NCI-H460 (cell line): Measurements from ENCODE around the gene URAD. TPM values are rescaled to one million over a fixed set of nuclear protein-coding genes. Genes with fewer than 3 reads are reported as not detected.
A peak's percentile ranks its signal among the peaks of the same experiment; 100 is the strongest.

Source experiments
- DNase-seq: peaks from one replicate; pipeline ENCODE4 v3.0.0-alpha.2; 2016; ENCODE audit warnings: low read depth; ENCODE audit errors: extremely low read depth
- total RNA-seq: library from RNA; depleted of rRNA; stranded (reverse); fragments of >200 nt; shearing (Covaris generic); gene quantifications from 2 replicates; pipeline ENCODE4 v1.2.3, GENCODE V29; 2014

URAD gene
- total RNA-seq, 1 experiment from 2014 or later = not detected

DNA sequence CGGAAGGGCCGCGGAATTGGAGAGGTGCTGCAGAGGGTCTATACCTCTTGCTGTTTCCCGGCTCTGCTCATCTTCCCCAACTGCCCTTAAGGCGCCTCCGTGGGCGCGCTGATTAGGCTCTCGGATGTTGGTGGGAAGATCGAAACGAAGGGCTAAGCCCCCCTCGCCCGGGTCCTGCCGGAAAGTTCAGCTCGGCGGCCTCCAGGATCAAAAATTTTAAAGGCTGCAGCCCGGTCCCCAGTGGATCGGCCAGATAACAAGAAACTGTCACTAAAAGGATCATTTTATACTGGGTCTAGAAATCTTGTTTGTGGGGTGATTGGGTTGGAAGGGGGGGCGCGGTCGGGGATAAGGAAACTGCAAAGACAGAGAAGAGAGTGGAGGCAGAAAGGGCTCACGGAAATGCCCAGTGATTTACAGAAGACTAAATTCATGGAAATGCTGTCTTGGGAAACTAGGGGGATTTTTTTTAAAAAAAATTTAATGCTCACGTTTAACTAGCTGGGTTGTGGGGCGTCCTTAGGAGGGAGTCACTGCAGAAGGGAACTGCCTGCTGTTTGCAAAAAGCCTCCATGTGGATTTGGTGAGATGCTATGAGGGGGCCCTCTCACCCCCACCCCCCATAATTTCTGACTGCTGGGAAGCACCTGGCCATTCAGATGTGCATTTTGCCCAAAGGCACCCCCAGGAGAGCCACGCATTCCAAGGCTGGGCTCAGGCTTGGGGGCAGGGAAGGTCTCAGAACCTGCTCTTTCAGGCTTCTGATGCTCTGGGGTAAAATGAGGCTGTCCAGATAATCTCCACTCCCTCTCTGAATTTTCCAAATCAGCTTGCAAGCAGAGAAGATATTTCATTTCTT, 27.0 kb downstream of the URAD start:
- DNase-seq = no peak

DNA sequence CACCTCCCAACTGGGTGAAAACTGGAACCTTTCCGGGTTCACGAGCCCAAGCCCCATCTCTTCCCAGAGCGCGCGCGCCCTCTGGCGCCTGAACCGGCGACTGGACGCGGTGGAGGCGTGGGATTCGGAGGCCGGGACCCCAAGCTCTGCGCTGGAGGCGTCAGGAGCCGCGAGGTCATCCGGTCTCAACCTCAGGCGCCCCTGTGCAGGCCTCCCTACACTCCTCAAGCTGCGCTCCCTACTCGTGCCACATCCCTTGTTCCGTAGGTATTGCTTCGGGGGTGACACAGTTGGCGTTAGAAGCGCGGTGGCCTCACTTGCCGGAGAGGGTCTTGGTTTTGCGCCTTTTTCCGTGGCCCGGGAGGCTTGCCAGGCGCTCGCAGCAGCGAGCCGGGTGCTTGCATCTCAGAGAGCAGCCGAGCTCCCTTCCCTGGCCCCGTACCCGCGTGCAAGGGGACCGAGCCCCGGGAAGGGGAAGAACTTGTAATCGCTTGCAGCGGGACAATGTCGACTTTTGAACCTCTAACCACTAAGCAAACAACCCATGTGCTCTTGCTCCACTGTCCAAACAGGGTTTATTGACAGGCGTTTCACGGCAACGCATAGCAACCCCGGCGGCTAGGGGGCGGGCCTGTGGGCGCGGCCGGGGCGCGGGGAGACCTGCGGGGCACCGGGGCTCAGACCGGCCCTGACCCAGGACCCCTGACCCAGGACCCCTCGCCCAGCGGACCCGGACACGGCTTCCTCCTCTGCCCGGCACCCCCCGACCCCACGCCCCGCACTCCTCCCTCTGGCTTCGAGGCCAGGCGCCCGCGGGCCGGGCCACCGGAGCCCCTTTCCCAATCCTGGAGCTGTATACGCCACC, 27.9 kb downstream of the URAD start:
- peak; percentile 53 for DNase-seq

DNA sequence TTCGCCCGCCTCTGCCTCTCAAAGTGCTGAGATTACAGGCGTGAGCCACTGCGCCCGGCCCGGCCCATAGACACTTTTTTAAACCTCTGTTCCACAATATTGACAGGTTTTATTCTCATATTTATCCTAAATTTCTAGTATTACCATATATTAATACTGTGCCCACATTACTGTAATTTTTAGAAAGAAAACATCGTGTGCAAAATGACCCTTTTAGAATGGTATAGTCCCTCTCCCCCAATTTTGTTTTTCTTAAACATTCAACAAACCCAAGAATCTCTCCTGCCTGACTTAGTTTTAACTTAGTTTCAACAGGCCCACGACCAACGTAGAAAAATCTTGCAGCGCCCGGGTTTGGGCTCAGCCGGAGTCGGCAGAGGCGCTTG, 28.5 kb downstream of the URAD start:
- DNase-seq = no peak

GRCh38 chr13:27956576-27957300, 31.8 kb downstream of the URAD start:
- DNase-seq = no peak

DNA sequence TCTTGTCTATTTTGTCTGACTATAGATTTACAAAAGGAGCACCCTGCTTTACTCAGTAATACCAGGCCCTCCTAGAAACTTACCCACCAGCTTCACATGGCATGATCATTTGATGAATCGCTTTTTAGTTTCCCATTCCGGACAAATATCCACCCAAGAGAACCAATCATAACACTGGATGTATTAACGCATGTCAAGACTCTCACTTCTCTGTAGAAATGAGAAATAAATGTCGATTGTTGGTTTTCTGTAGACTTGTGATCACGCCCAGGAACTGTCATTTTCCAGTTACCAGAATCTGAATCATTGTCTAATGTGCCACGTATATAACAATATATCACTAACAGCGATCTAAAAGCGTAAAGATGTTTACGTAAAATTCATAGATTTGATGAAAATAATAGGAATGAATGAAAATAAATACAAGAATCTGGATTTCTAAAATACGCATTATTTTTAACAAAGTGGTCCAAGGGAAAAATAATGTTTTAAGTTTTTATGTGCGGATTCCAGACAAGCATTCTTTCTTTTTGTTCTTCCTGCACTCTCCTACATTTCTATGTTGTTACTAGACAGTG, 33.4 kb downstream of the URAD start:
- DNase-seq = no peak

GRCh38 chr13:27954406-27954851, 34.1 kb downstream of the URAD start:
- no peak for DNase-seq

GRCh38 chr13:27953676-27954405, 34.7 kb downstream of the URAD start:
- peak; percentile 62 for DNase-seq

GRCh38 chr13:27952876-27953675, 35.4 kb downstream of the URAD start:
- no peak for DNase-seq

DNA sequence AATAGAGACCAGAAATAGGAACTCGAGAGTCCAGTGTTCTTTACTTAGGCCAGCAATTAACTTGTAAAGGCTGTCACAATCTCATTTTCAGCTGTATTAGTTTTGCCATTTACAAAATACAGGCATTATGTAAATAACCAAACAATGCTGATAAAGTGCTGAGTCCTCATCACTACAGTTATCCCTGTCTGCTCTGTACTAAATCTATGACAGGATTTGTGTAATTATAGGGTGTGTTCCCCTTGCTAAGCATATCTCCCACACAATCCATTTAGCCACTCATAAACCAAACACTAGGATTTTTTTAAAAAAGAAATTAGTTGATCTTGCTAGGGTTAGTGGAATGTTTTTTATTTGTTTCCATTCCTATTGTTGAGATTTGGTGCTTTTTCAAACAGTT, 45.5 kb downstream of the URAD start:
- DNase-seq = no peak

DNA sequence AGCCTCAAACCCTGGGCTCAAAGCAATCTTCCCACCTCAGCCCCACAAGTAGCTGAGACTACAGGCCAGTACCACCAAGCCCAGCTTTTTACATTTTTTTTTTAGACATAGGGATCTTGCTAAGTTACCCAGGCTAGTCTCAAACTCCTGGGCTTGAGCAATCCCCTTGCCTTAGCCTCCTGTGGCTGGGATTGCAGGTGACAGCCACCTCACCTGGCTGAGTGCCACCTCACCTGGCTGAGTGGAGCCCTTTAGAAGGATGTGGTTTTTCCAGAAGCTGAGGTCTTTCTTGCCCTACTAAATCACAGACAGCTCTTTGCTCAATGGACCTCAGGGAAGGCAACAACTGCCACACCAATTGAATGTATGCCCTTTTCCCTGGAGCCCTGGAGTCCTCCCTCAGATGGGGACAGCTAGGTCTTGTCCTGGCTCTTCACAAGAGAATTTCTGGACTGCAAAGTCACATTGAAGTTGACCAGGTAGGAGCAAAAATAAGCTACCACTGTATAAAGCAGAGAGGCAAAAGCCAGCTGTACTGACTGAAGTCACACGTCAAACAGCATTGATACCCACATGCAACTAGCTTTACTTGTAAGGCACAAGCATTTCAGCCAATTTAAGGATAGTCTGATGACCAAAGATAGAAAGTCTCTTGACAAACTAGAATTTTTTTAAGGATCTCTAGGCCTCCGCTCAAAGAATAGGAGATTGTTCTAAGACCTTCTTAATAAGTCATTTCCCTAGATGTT, 54.7 kb downstream of the URAD start:
- DNase-seq = no peak

- DNase-seq = no peak
Observed at GRCh38 chr13:27933118-27933517, 55.4 kb downstream of the URAD start.

DNA sequence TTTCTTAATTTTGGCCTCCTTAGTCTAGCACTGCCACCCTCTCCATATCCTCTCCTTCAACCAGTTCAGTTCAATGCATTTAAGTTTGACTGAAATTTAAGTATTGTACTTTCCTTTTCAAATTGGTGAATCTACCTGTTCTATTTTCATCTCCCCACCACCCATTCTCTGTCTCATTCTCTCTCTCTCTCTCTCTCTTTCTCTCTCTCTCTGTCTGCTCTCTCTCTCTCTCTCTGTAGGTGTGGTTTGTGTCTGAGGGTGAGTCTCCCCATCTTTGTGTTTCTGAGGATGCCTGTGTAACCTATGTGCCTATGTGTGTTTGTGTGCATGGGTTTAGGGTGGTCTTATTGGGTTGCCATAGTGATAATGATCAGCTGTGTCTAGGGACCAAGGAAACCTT, 58.6 kb downstream of the URAD start:
- no peak for DNase-seq

DNA sequence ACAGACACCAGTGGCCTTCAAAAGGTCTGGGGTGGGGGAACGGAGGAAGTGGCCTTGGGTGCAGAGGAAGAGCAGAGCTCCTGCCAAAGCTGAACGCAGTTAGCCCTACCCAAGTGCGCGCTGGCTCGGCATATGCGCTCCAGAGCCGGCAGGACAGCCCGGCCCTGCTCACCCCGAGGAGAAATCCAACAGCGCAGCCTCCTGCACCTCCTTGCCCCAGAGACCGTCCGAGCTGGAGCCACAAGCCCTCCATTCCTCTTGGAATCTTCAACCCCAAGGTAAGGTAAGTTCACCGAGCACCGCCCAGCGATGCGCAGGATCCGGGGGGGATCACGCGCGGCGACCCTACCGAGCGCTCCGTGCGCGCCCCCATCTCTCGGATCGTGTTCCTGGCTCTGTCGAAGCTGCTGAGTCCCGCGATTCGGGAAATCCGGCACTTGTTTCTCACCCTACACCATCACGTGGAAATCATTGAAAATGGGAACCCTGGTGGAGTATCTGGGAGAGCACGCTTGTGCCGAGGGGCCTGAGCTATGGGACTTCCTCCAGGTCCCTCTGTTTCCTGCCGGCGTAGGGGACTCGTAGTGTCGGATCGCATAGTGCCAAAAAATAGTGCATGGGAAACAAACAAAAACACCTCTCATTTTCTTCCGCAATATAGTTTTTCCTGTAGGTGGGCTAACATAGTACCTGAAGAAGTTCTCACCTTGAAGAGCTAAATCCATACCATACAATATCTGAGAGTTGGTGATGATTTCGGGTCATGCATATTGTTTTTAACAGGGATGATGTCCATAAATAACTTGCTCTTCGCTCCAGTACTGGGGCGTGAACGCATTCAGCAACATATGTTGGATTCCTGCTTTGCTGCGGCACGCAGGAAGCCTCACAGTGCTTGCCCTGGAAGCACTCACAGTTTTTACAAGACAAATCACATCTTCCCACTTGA, 59.4 kb downstream of the URAD start:
- DNase-seq = no peak

DNA sequence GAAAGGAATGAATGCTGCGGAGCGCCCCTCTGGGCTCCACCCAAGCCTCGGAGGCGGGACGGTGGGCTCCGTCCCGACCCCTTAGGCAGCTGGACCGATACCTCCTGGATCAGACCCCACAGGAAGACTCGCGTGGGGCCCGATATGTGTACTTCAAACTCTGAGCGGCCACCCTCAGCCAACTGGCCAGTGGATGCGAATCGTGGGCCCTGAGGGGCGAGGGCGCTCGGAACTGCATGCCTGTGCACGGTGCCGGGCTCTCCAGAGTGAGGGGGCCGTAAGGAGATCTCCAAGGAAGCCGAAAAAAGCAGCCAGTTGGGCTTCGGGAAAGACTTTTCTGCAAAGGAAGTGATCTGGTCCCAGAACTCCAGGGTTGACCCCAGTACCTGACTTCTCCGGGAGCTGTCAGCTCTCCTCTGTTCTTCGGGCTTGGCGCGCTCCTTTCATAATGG, 60.1 kb downstream of the URAD start:
- DNase-seq = no peak
